Measurements from ENCODE around the gene ROR2. TPM values are rescaled to one million over a fixed set of nuclear protein-coding genes. Genes with fewer than 3 reads are reported as not detected.

The ROR2 gene
- total and polyA plus RNA-seq, 2 experiments from 2014 or later = 8.1 to 18.8 TPM

GRCh38 chr9:91664663-91665062 lies 285.4 kb downstream of the ROR2 start:
- no peaks in the 10 kb centered on the region; the same call in 1 of the 2 replicates for H3K9me2 ChIP-seq (ENCODE audit: insufficient read depth)
- H3K27ac ChIP-seq (ENCODE audit: low read depth) = no peak overlapping the region
- H3K4me2 ChIP-seq = no peak overlapping the region
- no peaks in the 10 kb centered on the region for H3F3A ChIP-seq (replicated peaks; ENCODE audit: low read depth)
- H3K27me3 Mint-ChIP-seq (ENCODE audit: insufficient read depth, low read depth, poor library complexity) = peaks cover 3% of the 10 kb centered on the region
- no peaks in the 10 kb centered on the region for H3K27me3 ChIP-seq (ENCODE audit: insufficient read depth)
- no peak overlapping the region for H3K4me3 Mint-ChIP-seq
- DNase-seq (ENCODE audit: low spot score) = no peak
- H3K4me1 Mint-ChIP-seq = no peaks in the 10 kb centered on the region; the same call in 1 of the 3 replicates
- no peaks in the 10 kb centered on the region; the same call in 2 of the 3 replicates for H3K9me3 Mint-ChIP-seq
- H3K27ac Mint-ChIP-seq = no peak overlapping the region
- no peak overlapping the region for H3K4me3 ChIP-seq
- 0 out of 2 replicates have a peak, but pooled peaks cover 4% of the 10 kb centered on the region for H3K4me1 ChIP-seq (ENCODE audit: insufficient read depth)
- no peaks in the 10 kb centered on the region for H3K36me3 ChIP-seq (ENCODE audit: insufficient read depth)
- no peaks in the 10 kb centered on the region for H3K36me3 Mint-ChIP-seq (ENCODE audit: low read depth)
- H4K20me1 ChIP-seq (replicated peaks; ENCODE audit: insufficient read depth) = no peaks in the 10 kb centered on the region
- no peak overlapping the region for H2AFZ ChIP-seq
- H3K79me2 ChIP-seq (replicated peaks; ENCODE audit: insufficient read depth) = no peaks in the 10 kb centered on the region
- ATAC-seq = no peak
- TF ChIP-seq CTCF (conservative IDR thresholded peaks at IDR 0.05; ENCODE audit: low read depth in 2 of 2) (no peak), CREB1 (CRISPR knock-in tag; IDR thresholded peaks at IDR 0.05; ENCODE audit: low read depth) (no peak), ZNF331 (CRISPR knock-in tag; IDR thresholded peaks at IDR 0.05; ENCODE audit: low read depth) (no peak), STAT1 (IDR thresholded peaks at IDR 0.05; ENCODE audit: unreplicated experiment) (no peak), REST (IDR thresholded peaks at IDR 0.05; ENCODE audit: unreplicated experiment) (no peak), EZH2phosphoT487 (IDR thresholded peaks at IDR 0.05; ENCODE audit: unreplicated experiment) (no peak), ZNF462 (CRISPR knock-in tag; IDR thresholded peaks at IDR 0.05) (no peak), JUNB (IDR thresholded peaks at IDR 0.05; ENCODE audit: unreplicated experiment) (no peak), ZNF114 (CRISPR knock-in tag; IDR thresholded peaks at IDR 0.05) (no peak), POLR2AphosphoS5 (IDR thresholded peaks at IDR 0.05; ENCODE audit: low read depth) (no peak), EZH2 (IDR thresholded peaks at IDR 0.05; ENCODE audit: low read depth, unreplicated experiment) (no peak), NANOG (IDR thresholded peaks at IDR 0.05; ENCODE audit: borderline replicate concordance) (no peak), ETS1 (IDR thresholded peaks at IDR 0.05) (no peak)

Measured in GM23338 (cell line).